GM19452 (cell line): ENCODE data around the gene XKR8.

Experiments
- ATAC-seq: cut with Tn5 transposase; IDR thresholded peaks from one replicate; pipeline ENCODE4 v1.9.1; 2021; ENCODE audit not compliant: unreplicated experiment

XKR8 gene, protein sequence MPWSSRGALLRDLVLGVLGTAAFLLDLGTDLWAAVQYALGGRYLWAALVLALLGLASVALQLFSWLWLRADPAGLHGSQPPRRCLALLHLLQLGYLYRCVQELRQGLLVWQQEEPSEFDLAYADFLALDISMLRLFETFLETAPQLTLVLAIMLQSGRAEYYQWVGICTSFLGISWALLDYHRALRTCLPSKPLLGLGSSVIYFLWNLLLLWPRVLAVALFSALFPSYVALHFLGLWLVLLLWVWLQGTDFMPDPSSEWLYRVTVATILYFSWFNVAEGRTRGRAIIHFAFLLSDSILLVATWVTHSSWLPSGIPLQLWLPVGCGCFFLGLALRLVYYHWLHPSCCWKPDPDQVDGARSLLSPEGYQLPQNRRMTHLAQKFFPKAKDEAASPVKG

GRCh38 chr1:27959792-27960603, at the start of gene XKR8:
TSS of gene XKR8 (plus strand) at chr1:27959973. CDS start at chr1:27960070, 97 bp downstream.
- ATAC-seq, result peak; percentile 84

DNA sequence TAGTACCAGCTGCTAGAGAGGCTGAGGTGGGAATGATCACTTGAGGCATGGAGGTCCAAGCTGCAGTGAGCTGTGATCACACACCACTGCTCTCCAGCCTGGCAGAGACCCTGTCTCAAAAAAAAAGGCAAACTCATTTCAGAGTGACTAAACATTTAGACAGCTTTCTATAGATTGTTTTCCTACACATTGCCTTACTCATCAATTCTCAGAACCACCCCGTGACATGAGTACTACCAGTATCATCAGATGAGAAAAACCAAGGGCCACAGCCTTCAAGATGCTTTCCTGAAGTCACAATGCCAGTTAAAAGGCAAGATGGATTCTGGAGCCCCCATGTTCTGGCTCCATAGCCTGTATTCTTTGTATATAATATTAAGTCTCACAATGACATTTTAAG, 47.3 kb upstream of the XKR8 start:
- ATAC-seq, result no peak

GRCh38 chr1:27915082-27915575, 44.6 kb upstream of the XKR8 start:
- no peak for ATAC-seq

DNA sequence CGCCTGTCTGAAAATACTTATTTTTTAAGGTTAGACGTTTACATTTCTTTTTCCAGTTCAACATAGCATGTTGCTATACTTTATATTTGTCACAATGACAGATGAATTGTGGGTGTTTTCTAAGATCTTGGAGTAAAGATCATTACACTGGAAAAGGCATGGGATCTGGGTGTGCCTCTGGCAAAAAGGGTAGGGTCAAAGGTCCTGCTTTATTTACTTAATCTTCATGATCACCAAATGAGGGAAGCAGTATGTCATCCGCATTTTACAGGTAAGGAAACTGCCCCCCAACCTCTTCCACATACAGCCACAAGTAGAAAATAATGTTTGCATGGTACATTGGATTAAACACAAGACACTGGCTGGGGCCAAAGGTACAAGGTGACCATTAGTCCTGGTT, 37.5 kb upstream of the XKR8 start:
- ATAC-seq, result no peak

DNA sequence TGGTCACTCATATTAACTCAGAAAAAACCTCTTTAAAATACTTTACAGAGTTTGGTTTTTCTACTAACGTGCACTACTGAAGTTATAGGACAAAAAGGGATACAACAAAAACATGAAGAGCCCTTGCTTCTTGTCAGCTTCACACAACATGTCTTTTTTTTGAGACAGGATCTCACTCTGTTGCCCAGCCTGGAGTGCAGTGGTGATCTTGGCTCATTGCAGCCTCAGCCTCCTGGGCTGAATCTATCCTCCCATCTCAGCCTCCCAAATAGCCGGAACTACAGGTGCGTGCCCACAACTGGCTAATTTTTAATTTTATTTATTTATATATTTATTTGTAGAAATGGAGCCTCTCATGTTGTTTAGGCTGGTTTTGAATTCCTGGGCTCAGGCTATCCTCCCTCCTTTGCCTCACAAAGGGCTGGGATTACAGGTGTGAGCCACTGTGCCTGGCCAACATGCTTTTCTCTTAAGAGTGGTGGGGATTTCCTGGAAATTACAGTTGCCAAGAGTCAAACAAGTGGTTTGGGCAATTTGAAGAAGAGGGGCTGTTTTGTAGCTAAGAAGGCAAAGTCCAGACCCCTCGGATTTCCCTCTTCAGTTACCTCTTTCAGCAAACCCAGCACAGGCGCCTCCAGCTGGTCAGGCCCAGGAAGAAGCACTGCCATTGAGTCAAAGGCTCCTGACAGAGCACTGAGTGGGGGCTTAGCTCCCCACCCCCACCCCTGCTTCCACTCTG, 31.4 kb upstream of the XKR8 start:
- no peak for ATAC-seq

DNA sequence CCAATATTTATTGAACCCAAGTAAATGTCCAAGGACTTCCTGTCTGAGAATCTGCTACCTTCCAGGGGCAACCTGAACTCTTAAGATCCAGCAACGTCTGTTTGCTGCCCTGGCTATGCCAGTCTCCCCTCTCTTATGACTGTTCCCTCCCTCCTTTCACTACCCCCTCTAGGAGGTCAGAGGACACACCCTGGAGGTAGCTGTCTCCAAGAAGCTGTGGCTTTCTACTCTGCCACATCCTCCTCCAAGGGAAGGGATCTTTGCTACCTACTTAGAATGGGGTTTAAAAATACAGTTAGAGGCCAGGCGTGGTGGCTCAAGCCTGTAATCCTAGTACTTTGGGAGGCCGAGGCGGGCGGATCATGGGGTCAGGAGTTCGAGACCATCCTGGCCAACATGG, 28.6 kb upstream of the XKR8 start:
- ATAC-seq, result no peak

GRCh38 chr1:27931759-27932158, 28.0 kb upstream of the XKR8 start:
- no peak for ATAC-seq

GRCh38 chr1:27934818-27935549, 24.8 kb upstream of the XKR8 start, which contains the start of gene SMPDL3B:
TSS of gene SMPDL3B (plus strand) at chr1:27935000. CDS start at chr1:27935184, 184 bp downstream.
- ATAC-seq, result no peak

DNA sequence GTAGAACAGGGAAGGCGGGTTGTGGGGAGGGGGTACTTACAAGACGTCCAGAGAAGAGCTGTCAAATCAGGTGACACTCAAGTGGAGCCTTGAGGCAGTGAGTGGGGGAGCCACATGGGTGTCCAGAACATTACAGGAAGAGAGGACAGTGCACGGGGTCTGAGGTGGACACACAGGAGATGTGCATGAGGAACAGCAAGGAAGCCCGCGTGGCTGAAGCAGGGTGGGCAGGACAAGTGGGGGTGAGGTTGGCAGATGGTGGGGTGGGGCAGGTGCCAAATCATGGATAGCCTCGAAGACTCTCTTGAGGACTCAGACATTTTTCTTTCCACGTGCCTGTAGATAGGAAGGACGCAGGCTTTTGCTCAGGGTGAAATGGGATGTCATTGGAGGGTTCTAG, 24.1 kb upstream of the XKR8 start:
- no peak for ATAC-seq

DNA sequence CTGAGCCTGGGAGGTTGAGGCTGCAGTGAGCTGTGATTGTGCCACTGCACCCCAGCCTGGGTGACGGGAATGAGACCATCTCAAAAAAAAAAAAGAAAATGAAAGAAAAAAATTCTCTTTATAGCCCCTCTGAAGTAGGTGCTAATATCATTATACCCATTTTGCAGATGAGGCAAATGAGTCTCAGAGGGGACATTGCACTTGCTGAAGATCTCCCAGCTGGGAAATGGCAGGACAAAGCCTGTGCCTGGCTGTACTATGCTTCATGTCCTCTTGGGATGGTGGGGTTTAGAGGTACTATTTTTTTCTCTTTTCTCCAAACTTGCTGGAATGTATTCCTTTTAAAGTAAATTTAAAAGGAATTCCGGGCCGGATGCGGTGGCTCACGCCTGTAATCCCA, 23.4 kb upstream of the XKR8 start:
- no peak for ATAC-seq

DNA sequence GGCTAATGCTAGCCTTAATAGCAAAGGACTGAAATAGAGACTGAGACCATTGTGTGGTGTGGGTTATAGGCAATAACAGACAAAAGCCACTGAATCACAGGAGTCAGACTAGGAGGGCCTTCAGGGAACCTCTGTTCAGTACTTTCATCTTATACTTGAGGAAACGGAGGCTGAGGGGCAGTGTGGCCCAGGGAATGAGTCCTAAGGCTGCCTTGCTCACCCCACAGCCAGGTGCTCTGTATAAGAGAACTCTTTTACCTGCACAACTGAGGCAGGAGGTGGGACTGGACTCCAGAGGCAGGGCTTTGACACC, 22.3 kb upstream of the XKR8 start:
- no peak for ATAC-seq

- no peak for ATAC-seq
Measured at GRCh38 chr1:27938488-27938887, 21.3 kb upstream of the XKR8 start.

- no peak for ATAC-seq
Measured at GRCh38 chr1:27940297-27940696, 19.5 kb upstream of the XKR8 start.

DNA sequence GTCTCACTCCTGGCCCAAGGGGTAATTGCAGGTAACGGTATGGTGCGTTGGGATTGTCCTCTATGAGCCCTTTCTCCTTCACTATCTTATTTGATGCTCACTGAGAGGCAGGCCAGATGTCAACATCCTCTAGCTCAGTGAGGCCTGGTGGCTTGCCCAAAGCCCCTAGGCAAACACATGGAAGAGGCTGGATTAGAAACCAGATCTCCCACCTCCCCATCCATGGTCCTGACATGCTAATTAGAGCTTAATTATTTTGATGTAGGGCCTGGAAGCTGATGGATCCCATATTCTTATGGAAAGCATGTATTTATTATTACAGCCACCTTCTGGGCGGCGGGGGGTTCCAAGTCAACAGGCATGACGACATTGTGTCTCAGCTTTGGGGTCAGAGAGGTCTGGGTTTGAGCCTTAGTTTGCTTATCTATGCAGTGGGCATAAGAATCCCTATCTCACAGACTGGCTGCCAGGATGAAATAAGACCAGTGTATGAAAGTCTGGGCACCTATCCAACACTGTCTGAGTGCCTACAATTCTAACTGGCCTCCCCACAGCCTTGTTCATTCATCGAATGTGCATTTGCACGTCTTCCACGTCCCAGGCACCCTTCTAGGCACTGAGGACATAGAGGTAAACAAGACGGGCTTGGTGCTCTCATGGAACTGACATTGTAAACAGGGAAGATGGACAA, 18.8 kb upstream of the XKR8 start:
- ATAC-seq, result no peak

GRCh38 chr1:27941671-27942540, 17.9 kb upstream of the XKR8 start:
- ATAC-seq, result no peak

DNA sequence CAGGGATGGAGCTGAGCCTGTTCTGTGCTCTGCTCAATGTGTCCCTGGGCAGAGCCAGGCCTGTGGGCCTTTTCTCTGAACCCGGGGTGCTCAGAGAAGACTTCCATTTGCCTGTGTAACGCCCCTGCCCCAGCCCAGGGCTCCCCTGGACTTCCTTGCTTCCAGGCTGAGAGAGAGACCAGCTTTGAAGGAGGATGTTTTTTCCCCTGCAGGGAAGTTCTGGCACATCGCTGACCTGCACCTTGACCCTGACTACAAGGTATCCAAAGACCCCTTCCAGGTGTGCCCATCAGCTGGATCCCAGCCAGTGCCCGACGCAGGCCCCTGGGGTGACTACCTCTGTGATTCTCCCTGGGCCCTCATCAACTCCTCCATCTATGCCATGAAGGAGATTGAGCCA, 14.8 kb upstream of the XKR8 start:
- ATAC-seq, result no peak

DNA sequence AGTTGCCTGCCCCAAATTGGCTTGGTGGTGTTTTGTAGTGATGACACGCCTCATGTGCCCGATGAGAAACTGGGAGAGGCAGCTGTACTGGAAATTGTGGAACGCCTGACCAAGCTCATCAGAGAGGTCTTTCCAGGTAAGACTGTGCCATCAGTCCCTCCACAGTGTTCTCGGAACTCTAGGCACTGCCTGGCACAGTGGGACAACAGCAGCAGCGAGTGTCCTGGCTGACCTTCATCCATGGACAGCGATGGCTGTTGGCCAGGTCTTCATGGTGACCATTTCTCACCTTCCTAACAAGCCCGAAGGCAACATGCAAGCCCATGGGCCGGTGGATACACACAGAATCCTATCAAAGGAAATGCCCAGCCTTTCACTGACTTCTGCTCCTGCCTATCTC, 10.7 kb upstream of the XKR8 start:
- ATAC-seq, result no peak

GRCh38 chr1:27951396-27951795, 8.4 kb upstream of the XKR8 start:
- ATAC-seq, result no peak

GRCh38 chr1:27952147-27952546, 7.6 kb upstream of the XKR8 start:
- no peak for ATAC-seq
